DND-41 (cell line): Measurements from ENCODE around the gene GMPPA.

Experiments
- CTCF ChIP-seq: IDR thresholded peaks from 2 replicates; pipeline ENCODE4 v1.5.1; 2012; ENCODE audit warnings: borderline replicate concordance, low read length, moderate library complexity, mild to moderate bottlenecking; ENCODE audit not compliant: poor library complexity, severe bottlenecking; ENCODE audit errors: extremely low read depth
- EZH2 ChIP-seq: IDR thresholded peaks from 3 replicates; pipeline ENCODE4 v1.6.1; 2012; ENCODE audit warnings: borderline replicate concordance, low read depth, mild to moderate bottlenecking, moderate library complexity, low read length, inconsistent platforms; ENCODE audit not compliant: severe bottlenecking

- TF ChIP-seq CTCF (no peak), EZH2 (no peak)
Measured at GRCh38 chr2:219458996-219459395, 39.7 kb upstream of the GMPPA start.
